Sigmoid colon (tissue), 4 donors: ENCODE measurements around the gene TNFSF9.

Source experiments
- POLR2AphosphoS5 ChIP-seq, 4 donors: sonication (generic); formaldehyde crosslinking; IDR thresholded peaks; one replicate each; pipeline ENCODE4 v1.6.1; 2017; ENCODE audit warnings: antibody characterized with exemption in 4 of 4
- TF ChIP-seq, protein P1 (sequence below), 4 experiments: fragments of 450-650 bp in 3 of 4; fragments of 200-600 bp in 1 of 4; IDR thresholded peaks; one replicate each; pipeline ENCODE4 v1.5.1; 2016 to 2019; ENCODE audit warnings: antibody characterized with exemption in 4 of 4, mild to moderate bottlenecking in 3 of 4, moderate library complexity in 2 of 4

DNA sequence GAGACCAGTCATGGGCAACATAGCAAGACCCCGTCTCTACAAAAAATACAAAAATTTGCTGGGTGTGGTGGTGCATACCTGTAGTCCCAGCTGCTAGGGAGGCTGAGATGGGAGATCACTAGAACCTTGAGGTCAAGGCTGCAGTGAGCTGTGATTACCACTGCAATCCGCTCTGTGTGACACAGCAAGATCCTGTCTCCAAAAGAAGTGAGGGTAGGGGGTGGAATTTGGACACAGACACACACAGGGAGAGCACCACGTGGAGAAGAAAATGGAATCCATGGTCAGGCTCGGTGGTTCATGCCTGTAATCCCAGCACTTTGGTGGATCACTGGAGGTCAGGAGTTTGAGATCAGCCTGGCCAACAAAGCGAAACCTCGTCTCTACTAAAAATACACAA, 8.7 kb downstream of the TNFSF9 start:
- no peak for TF ChIP-seq POLR2AphosphoS5 (IDR thresholded peaks at IDR 0.05)
- TF ChIP-seq, protein P1, sequence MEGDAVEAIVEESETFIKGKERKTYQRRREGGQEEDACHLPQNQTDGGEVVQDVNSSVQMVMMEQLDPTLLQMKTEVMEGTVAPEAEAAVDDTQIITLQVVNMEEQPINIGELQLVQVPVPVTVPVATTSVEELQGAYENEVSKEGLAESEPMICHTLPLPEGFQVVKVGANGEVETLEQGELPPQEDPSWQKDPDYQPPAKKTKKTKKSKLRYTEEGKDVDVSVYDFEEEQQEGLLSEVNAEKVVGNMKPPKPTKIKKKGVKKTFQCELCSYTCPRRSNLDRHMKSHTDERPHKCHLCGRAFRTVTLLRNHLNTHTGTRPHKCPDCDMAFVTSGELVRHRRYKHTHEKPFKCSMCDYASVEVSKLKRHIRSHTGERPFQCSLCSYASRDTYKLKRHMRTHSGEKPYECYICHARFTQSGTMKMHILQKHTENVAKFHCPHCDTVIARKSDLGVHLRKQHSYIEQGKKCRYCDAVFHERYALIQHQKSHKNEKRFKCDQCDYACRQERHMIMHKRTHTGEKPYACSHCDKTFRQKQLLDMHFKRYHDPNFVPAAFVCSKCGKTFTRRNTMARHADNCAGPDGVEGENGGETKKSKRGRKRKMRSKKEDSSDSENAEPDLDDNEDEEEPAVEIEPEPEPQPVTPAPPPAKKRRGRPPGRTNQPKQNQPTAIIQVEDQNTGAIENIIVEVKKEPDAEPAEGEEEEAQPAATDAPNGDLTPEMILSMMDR (IDR thresholded peaks at IDR 0.05): no peak
